Rectal smooth muscle tissue (tissue), 1 donor: ENCODE data around the gene DEFB127.
"Not testable (repeated sequence)": the region's sequence is repeated elsewhere in the genome, so short reads cannot be mapped to it uniquely, and the experiment has no call there.

Experiments
- H3K27ac ChIP-seq: one replicate; pipeline ENCODE4 v1.7.0; 2013; ENCODE audit warnings: low read depth, low read length, inconsistent platforms
- H3K27me3 ChIP-seq: one replicate; pipeline ENCODE4 v1.7.0; 2013; ENCODE audit warnings: low read length; ENCODE audit not compliant: control insufficient read depth, insufficient read depth
- H3K36me3 ChIP-seq: one replicate; pipeline ENCODE4 v1.7.0; 2013; ENCODE audit warnings: low read length; ENCODE audit not compliant: control insufficient read depth, insufficient read depth
- H3K4me1 ChIP-seq: one replicate; pipeline ENCODE4 v1.7.0; 2013; ENCODE audit warnings: low read length; ENCODE audit not compliant: control insufficient read depth, insufficient read depth
- H3K4me3 ChIP-seq: one replicate; pipeline ENCODE4 v1.7.0; 2013; ENCODE audit warnings: low read length
- H3K9ac ChIP-seq: one replicate; pipeline ENCODE4 v1.7.0; 2013; ENCODE audit warnings: low read length

The DEFB127 gene

DNA sequence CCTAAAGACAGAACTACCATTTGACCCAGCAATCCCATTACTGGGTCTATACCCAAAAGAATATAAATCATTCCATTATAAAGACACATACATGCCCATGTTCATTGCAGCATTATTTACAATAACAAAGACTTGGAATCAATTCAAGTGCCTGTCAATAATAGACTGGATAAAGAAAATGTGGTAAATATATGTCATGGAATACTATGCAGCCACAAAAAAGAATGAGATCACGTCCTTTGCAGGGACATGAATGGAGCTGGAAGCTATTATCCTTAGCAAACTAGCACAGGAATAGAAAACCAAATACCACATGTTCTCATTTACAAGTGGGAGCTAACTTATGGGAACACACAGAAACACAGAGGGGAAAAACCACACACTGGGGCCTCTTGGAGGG is 41.0 kb downstream of the DEFB127 start:
- H3K27me3 ChIP-seq = no peaks in the 10 kb centered on the region
- H3K27ac ChIP-seq = no peak overlapping the region
- no peak overlapping the region for H3K4me3 ChIP-seq
- H3K4me1 ChIP-seq = no peaks in the 10 kb centered on the region
- H3K9ac ChIP-seq = no peak overlapping the region
- H3K36me3 ChIP-seq = no peaks in the 10 kb centered on the region

DNA sequence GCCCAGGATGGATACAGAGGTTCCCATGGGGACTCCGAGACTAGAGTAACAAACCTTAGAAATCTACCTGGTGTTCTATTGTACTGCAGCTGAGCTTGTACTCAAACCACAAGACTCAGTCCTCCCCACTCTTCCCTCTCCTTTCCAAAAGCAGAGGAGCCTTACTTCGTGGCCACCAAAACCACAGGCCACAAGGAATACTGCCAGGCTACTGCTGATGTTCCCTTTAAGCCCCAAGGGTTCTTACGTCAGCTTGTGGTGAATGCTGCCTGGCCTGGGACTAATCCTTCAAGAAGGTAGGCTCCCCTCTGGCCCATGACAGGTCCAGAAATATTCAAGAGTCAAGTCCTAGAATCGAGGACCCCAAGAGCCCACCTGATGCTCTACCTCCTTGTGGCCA is 42.7 kb downstream of the DEFB127 start:
- no peak overlapping the region for H3K4me3 ChIP-seq
- H3K9ac ChIP-seq = no peak overlapping the region
- no peaks in the 10 kb centered on the region for H3K36me3 ChIP-seq
- H3K4me1 ChIP-seq = no peaks in the 10 kb centered on the region
- H3K27me3 ChIP-seq = no peaks in the 10 kb centered on the region
- H3K27ac ChIP-seq = no peak overlapping the region

DNA sequence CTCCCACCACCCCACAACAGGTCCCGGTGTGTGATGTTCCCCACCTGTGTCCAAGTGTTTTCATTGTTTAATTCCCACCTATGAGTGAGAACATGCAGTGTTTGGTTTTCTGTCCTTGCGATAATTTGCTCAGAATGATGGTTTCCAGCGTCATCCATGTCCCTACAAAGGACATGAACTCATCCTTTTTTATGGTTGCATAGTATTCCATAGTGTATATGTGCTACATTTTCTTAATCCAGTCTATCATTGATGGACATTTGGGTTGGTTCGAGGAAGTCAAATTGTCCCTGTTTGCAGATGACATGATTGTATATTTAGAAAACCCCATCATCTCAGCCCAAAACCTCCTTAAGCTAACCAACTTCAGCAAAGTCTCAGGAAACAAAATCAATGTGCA is 46.4 kb downstream of the DEFB127 start:
- not testable (repeated sequence) for H3K9ac ChIP-seq, H3K4me1 ChIP-seq, H3K27ac ChIP-seq, H3K27me3 ChIP-seq, H3K36me3 ChIP-seq, H3K4me3 ChIP-seq
